ENCODE data around the gene PRDM16. TPM values are rescaled to one million over a fixed set of nuclear protein-coding genes. Genes with fewer than 3 reads are reported as not detected.

The PRDM16 gene
- total RNA-seq, 1 experiment from 2014 or later: 1.6 TPM

DNA sequence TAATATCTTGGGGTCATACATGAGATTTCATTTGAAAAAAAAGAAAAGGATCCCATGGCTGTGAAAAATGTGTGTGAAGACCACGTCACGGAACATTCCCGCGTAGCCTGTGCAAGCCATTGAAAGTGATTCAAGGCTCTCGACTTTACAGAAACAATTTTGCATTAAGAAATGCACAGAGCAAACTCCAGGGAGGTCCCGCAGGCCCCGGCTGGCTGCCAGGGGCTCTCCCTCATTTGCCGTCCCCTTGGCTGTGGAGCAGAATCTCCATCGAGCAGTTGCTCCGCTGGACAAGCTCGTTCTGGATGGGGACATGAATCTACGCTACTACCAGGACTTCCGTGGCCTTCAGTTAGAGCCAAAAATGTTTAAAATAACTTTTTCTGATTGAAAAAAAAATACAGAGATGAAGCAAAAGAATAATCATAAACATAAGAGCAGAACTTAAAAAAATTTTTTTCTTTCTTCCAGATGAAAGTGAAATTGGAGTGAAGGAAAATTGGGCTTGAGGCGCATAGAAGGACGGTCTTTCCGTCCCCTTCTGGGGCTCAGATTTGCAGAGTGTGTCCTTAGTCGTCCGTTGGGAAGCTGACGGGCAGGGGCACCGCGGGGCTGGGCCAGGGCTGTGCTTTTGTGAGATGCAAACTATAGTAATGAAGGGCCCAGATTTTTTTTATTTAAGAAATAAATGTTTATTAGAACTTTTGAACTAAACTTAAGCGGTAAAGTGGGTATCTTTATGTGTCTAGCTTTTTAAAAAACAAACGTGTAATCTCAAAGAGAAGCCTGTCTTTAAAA is 317.4 kb downstream of the PRDM16 start:
- TF ChIP-seq NFATC4 (CRISPR knock-in tag; IDR thresholded peaks at IDR 0.05) (no peak), SMAD4 (CRISPR knock-in tag; IDR thresholded peaks at IDR 0.05) (no peak), SOX15 (CRISPR knock-in tag; IDR thresholded peaks at IDR 0.05) (no peak), FOXK1 (CRISPR knock-in tag; IDR thresholded peaks at IDR 0.05) (no peak), ZBTB21 (CRISPR knock-in tag; IDR thresholded peaks at IDR 0.05; ENCODE audit: borderline replicate concordance) (no peak), NR2C2 (CRISPR knock-in tag; IDR thresholded peaks at IDR 0.05) (no peak), ETV6 (CRISPR knock-in tag; IDR thresholded peaks at IDR 0.05) (no peak), ATF3 (CRISPR knock-in tag; conservative IDR thresholded peaks at IDR 0.05) (no peak), ZNF532 (CRISPR knock-in tag; IDR thresholded peaks at IDR 0.05; ENCODE audit: borderline replicate concordance) (no peak), ESRRA (CRISPR knock-in tag; IDR thresholded peaks at IDR 0.05; ENCODE audit: borderline replicate concordance) (no peak), GABPB1 (CRISPR knock-in tag; IDR thresholded peaks at IDR 0.05) (no peak), TEAD1 (CRISPR knock-in tag; IDR thresholded peaks at IDR 0.05) (no peak)
- TF ChIP-seq, protein P1, sequence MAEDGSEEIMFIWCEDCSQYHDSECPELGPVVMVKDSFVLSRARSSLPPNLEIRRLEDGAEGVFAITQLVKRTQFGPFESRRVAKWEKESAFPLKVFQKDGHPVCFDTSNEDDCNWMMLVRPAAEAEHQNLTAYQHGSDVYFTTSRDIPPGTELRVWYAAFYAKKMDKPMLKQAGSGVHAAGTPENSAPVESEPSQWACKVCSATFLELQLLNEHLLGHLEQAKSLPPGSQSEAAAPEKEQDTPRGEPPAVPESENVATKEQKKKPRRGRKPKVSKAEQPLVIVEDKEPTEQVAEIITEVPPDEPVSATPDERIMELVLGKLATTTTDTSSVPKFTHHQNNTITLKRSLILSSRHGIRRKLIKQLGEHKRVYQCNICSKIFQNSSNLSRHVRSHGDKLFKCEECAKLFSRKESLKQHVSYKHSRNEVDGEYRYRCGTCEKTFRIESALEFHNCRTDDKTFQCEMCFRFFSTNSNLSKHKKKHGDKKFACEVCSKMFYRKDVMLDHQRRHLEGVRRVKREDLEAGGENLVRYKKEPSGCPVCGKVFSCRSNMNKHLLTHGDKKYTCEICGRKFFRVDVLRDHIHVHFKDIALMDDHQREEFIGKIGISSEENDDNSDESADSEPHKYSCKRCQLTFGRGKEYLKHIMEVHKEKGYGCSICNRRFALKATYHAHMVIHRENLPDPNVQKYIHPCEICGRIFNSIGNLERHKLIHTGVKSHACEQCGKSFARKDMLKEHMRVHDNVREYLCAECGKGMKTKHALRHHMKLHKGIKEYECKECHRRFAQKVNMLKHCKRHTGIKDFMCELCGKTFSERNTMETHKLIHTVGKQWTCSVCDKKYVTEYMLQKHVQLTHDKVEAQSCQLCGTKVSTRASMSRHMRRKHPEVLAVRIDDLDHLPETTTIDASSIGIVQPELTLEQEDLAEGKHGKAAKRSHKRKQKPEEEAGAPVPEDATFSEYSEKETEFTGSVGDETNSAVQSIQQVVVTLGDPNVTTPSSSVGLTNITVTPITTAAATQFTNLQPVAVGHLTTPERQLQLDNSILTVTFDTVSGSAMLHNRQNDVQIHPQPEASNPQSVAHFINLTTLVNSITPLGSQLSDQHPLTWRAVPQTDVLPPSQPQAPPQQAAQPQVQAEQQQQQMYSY (CRISPR knock-in tag; IDR thresholded peaks at IDR 0.05): no peak
- no peak overlapping the region for H3K27ac Mint-ChIP-seq
- H3K9me3 Mint-ChIP-seq: no peaks in the 10 kb centered on the region
- no peaks in the 10 kb centered on the region for H3K4me1 Mint-ChIP-seq
- H3K27me3 Mint-ChIP-seq (ENCODE audit: low read depth): peaks cover 16% of the 10 kb centered on the region
- no peak for ATAC-seq
- POLR2A ChIA-PET: no interaction called here
- DNase-seq (ENCODE audit: low spot score): no peak
- no peak overlapping the region for H3K4me3 Mint-ChIP-seq
- CTCF ChIA-PET: interaction anchor here (0.7 to 2.7 kb wide), 3 partner anchors 10 to 66 kb away, joined by 3 to 8 read pairs (median 7); no protein-coding TSS in a partner anchor
- no peaks in the 10 kb centered on the region for H3K36me3 Mint-ChIP-seq

DNA sequence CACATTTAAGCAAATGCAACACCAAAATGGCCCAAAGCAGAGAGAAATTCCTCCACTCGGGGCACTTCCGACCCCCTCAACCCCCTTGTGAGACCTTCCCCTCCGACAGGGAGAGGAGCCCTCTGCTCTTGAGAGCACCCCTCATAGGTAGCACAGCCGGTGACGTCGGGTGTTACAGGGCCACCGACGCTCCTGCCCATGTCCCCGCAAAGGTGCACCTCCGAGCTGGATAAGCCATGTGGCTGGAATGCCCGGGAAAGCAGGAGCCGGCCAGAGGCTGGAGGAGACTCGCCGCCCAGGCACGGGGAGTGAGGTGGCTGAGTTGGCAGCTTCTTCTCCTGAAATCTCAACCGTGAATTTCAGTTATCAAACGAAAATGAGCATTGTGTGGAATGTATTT is 318.4 kb downstream of the PRDM16 start:
- Mint-ChIP-seq H3K27me3 (ENCODE audit: low read depth) (peaks cover 26% of the 10 kb centered on the region), H3K4me1 (peaks cover 6% of the 10 kb centered on the region), H3K4me3 (no peak overlapping the region), H3K36me3 (no peaks in the 10 kb centered on the region), H3K9me3 (no peaks in the 10 kb centered on the region), H3K27ac (no peak overlapping the region)
- DNase-seq (ENCODE audit: low spot score) (no peak), ATAC-seq (no peak)
- ChIA-PET POLR2A (no interaction called here), CTCF (interaction anchor here (1.0 to 2.7 kb wide), 3 partner anchors 9 to 38 kb away, joined by 3 to 8 read pairs (median 7); no protein-coding TSS in a partner anchor)
- no peak for TF ChIP-seq AR (CRISPR knock-in tag; IDR thresholded peaks at IDR 0.05)
- TF ChIP-seq, protein P2, sequence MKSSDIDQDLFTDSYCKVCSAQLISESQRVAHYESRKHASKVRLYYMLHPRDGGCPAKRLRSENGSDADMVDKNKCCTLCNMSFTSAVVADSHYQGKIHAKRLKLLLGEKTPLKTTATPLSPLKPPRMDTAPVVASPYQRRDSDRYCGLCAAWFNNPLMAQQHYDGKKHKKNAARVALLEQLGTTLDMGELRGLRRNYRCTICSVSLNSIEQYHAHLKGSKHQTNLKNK (CRISPR knock-in tag; IDR thresholded peaks at IDR 0.05): no peak
- TF ChIP-seq TEAD4 (CRISPR knock-in tag; IDR thresholded peaks at IDR 0.05): no peak
- TF ChIP-seq ATF6 (CRISPR knock-in tag; IDR thresholded peaks at IDR 0.05): no peak
- no peak for TF ChIP-seq TP53 (CRISPR knock-in tag; IDR thresholded peaks at IDR 0.05)
- TF ChIP-seq ATF2 (CRISPR knock-in tag; IDR thresholded peaks at IDR 0.05; ENCODE audit: borderline replicate concordance, low read depth): no peak
- no peak for TF ChIP-seq ZNF263 (CRISPR knock-in tag; IDR thresholded peaks at IDR 0.05; ENCODE audit: low read depth)
